ENCODE measurements around the gene PTCD1. TPM values are rescaled to one million over a fixed set of nuclear protein-coding genes. Genes with fewer than 3 reads are reported as not detected.

PTCD1 gene
- total and polyA plus RNA-seq, 2 of the 8 experiments (the other 6 are each of a cell fraction or from before 2014, with no cell fraction given): 7.5 to 7.6 TPM

- TF ChIP-seq CHD7 (IDR thresholded peaks at IDR 0.05; ENCODE audit: insufficient replicate concordance, low read length) (no peak), RAD21 (IDR thresholded peaks at IDR 0.05 in 1 of 2, conservative IDR thresholded peaks at IDR 0.05 in 1 of 2; ENCODE audit: low read depth in 2 of 2, low read length in 2 of 2) (no peak), EGR1 (IDR thresholded peaks at IDR 0.05; ENCODE audit: borderline replicate concordance, low read depth, low read length) (no peak)
Observed at GRCh38 chr7:99408379-99409191, 30.0 kb downstream of the PTCD1 start, which contains the start of the genes BUD31 and PDAP1 (continued).
